H1 (cell line): ENCODE measurements around the gene POLR3K. TPM values are rescaled to one million over a fixed set of nuclear protein-coding genes. Genes with fewer than 3 reads are reported as not detected.

Source experiments
- POU5F1 ChIP-seq: IDR thresholded peaks from 2 replicates; pipeline ENCODE4 v1.6.1; 2011; ENCODE audit warnings: low read depth, mild to moderate bottlenecking, low read length, moderate library complexity
- SIRT6 ChIP-seq: IDR thresholded peaks from one replicate; pipeline ENCODE4 v1.7.1; 2012; ENCODE audit warnings: low read length, inconsistent platforms
- SRF ChIP-seq: IDR thresholded peaks from 2 replicates; pipeline ENCODE4 v1.6.1; 2011; ENCODE audit warnings: mild to moderate bottlenecking, low read depth, low read length, moderate library complexity
- polyA plus RNA-seq, 7 experiments: library from polyadenylated mRNA; depleted of rRNA in 3 of 7; stranded (reverse) in 5 of 7; unstranded in 2 of 7; fragments of >200 nt in 5 of 7; fragments of 200-250 nt in 2 of 7; gene quantifications; 1 replicate in 5 of 7; 2 replicates in 1 of 7; 4 replicates in 1 of 7; pipeline versions ENCODE4 v1.2.1 to v1.2.3, GENCODE V29; 2011 to 2013; ENCODE audit warnings: missing spikeins in 2 of 7, mixed read lengths in 2 of 7
- total RNA-seq: library from RNA; stranded (reverse); fragmentation: NEBNext Ultra II Directional; extraction: Animal tissue kit (Norgen Biotek cat#: 25700); gene quantifications from 2 replicates; pipeline ENCODE4 v1.2.1, GENCODE V29; 2021

The POLR3K gene
- total and polyA plus RNA-seq, 2 of the 8 experiments (the other 6 are each of a cell fraction or from before 2014, with no cell fraction given): 45.4 to 80.5 TPM

GRCh38 chr16:83060-83603, 29.7 kb upstream of the POLR3K start (continued):
- no peak for TF ChIP-seq SRF
- no peak for TF ChIP-seq SIRT6
- TF ChIP-seq POU5F1: no peak
